Stromal cell of bone marrow (primary cell): ENCODE measurements around the gene GNG7.
"Not testable (repeated sequence)": the region's sequence is repeated elsewhere in the genome, so short reads cannot be mapped to it uniquely, and the experiment has no call there.

Experiments
- DNase-seq: peaks from one replicate; pipeline ENCODE4 v3.0.0-alpha.2; 2012; ENCODE audit warnings: low read depth

Gene GNG7

DNA sequence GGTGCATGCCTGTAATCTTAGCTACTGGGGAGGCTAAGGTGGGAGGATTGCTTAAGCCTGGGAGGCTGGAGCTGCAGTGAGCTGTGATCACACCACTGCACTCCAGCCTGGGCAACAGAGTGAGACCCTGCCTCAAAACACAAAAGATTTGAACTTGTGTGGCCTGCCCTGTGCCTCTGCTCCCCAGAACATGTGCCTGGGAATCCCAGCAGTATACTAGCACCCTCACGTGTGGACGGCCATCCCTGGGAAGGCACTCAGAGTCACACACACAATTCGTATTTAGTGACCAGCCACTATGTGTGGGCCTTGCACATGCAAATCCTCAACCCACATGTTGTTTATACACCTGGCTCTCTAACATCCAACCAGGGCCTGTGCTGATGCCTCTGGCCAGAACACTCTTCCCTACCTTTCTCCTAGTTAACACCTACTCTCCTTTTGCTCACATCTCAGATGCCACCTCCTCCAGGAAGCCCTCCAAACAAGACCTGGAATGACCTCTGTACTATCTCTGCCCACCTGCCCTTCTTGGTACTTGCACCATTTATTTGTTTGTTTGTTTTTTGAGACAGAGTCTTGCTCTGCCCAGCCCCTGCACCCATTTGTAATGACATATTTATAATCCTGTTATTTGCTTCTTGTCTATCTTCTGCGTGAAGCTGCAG, 218.9 kb downstream of the GNG7 start:
- no peak for DNase-seq

DNA sequence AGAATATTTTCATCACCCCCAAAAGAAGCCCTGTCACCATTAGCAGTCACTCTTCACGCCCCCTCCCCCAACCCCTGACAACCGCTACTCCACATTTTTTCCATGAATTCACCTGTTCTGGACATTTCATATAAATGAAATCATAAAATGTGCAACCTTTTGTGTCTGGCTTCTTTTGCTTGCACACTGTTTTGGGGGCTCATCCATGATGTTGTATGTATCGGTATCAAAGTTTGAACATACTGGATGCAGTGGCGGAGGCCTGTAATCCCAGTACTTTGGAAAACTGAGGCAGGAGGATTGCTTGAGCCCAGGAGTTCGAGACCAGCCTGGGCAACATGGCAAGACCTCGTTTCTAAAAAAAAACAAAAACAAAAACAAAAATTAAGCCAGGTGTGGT, 219.4 kb downstream of the GNG7 start:
- DNase-seq: no peak

DNA sequence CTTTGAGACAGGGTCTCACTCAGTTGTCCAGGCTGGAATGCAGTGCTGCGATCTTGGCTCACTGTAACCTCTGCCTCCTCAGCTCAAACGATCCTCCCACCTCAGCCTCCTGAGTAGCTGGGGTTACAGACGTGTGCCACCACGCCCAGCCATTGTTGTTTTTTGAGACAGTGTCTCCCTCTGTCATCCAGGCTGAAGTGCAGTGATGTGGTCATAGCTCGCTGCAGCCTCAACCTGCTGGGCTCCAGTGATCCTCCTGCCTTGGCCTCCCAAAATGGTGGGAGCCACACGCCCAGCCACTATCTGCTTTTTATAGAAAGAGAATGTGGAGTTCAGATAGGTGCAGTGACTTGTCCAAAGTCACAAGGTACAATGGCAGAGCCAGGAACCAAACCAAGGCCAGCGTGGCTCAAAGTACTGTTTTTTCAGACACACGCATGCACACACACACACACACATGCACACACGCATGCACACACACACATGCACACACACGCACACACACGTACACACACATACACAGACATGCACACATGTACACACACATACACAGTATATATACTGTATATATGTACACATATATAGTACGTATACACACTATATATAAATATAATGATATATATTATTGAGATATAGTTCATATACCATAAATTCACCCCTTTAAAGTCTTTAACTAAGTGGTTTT, 220.0 kb downstream of the GNG7 start:
- DNase-seq: no peak

DNA sequence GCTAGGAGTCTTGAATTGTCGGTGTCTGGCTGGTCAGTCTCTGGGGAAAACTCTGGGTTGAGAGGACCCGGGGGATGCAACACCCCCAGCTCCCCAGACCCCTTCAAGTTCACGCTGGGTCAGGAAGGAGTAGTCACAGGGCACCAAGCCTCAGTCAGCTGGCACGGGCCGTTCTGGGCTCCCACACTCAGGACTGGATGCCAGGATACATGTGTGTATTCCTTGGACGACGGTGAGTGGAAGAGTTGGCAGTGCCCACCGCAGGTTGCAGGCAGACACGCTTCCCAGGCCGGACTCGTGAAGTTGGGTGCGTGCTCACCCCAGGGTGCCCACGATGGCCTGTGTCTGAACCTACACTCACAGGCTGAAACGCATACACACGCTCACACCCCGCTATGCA, 221.0 kb downstream of the GNG7 start:
- no peak for DNase-seq

DNA sequence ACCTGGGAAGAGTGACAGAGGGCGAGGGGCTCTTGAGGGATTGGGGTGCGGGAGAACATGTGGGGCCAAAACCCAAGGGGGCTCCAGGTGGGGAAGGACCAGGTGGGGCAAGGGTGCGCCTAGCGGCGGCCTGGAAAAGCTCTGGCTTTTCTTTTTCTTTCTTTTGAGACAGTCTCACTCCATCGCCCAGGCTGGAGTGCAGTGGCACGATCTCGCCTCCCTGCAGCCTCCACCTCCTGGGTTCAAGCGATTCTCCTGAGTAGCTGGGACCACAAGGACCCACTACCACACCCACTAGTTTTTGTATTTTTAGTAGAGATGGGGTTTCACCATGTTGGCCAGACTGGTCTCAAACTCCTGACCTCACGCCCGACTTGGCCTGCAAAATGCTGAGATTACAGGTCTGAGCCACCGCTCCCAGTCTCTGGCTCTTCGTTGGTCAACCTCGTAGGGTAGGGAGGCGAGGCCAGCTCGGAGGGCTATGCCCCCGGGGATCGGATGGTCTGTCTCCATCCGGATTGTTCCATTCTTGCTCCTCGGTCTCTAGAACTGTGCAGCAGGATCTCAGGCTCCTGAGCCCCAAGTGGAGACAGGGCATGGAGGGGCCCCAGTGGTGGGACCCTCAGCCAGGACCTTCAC, 222.8 kb downstream of the GNG7 start:
- DNase-seq: no peak

DNA sequence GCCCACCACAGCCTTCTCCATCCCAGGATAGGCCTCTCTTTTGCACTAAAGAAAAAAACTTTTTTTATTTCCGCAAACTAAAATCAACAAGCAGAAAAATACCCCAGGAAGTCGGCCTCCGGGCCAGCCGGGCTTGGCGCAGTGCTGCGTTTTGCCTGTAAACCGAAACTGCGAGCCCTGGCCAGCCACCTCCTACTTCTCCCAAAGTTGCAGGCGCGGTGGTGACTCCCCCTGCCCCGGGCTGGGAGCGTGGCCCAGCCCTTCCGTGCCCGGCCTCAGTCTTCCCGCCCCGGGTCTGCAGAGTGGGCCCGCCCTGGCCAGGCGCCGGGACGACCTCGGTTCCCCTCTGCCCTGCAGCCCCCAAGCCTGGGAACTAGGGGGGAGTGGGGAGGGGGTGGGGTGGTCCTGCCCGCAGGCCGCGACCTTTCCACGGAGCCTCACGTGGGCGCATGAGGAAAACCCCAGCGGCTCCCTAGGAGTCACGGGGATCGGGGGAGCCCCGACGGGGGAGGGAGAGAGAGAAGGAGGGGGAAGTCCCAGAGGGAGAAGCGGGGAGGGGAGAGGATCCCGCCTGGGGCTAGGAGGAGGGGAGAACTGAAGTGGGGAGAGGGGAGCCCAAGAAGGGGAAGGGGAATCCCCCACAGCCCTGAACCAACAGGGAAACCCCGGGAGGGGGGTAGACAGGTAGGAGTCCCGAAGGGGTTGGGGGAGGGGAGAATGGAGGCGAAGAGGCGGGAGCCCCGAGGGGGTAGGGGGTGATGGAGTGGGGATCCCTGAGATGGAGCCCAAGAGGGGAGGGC, 223.5 kb downstream of the GNG7 start:
- no peak for DNase-seq

DNA sequence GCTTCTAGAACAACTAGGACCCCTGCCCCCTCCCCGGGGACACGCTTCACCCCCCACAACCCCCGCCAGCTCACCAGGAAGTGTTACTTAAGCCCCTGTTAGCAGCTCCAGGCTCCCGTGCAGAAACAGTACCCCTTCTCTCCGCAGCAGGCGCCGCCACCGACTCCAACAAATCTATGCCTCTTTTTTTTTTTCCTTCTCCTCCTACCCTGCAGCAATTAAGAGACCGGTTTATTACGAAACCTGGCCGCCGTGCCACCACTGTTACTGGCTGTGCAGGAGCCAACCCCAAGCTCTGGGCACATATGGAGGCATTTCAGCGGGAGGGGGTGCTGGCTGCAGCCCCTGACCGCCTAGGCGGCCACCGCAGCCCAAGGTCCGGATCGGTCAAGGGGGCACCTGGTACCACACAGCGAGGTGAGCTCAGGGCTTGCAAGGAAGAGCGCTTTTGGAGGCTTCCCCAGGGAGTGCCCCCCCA, 224.2 kb downstream of the GNG7 start:
- peak; percentile 64 for DNase-seq

DNA sequence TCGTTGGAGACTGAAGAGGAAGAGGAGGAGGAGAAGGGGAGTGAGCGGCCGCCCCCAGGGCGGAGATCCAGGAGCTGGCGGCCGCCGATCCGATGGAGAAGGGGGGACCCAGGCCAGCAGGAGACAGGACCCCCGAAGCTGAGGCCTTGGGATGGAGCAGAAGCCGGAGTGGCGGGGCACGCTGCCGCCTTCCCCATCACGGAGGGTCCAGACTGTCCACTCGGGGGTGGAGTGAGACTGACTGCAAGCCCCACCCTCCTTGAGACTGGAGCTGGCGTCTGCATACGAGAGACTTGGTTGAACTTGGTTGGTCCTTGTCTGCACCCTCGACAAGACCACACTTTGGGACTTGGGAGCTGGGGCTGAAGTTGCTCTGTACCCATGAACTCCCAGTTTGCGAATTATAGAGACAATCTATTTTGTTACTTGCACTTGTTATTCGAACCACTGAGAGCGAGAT, 224.7 kb downstream of the GNG7 start:
- no peak for DNase-seq

DNA sequence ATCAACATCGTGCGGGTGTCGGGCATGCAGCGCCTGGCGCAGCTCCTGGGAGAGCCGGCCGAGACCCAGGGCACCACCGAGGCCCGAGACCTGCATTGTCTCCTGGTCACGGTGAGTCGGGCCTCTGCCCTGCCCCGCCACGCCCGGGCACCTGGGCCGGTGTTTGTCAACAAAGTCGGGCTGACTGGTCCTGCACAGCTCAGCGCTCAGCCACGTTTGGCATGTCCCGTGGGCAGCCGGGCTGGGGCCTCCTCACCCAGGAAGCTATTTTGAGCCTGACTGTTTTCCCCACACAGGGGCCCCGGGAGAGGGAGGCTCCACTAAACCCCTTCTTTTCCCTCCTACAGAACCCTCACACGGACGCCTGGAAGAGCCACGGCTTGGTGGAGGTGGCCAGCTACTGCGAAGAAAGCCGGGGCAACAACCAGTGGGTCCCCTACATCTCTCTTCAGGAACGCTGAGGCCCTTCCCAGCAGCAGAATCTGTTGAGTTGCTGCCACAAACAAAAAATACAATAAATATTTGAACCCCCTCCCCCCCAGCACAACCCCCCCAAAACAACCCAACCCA, 225.3 kb downstream of the GNG7 start:
- no peak for DNase-seq

DNA sequence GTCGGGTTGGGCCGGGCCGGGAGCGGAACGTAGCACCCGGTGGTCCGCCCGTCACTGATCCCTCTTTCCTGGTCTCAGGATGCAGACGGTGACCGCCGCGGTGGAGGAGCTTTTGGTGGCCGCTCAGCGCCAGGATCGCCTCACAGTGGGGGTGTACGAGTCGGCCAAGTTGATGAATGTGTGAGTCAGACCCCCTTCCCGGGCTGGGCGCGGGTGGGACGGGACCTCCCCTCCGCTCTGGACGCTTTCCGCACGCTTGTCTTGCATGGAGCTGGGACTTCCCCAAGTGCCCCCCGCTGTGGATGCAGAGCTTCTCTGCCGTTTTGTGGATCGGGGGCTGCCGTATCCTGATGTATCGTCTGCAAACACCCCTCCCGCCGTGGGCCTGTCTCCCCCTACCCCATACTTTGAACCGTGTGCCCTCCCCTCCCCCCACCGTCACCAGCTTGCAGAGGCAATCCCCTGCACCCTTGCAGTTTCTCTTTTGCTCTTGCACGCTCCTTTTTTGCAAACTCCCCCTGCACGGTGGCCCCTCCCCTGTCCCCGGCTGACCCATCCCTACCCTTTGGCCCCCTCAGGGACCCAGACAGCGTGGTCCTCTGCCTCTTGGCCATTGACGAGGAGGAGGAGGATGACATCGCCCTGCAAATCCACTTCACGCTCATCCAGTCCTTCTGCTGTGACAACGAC, 225.9 kb downstream of the GNG7 start:
- no peak for DNase-seq

DNA sequence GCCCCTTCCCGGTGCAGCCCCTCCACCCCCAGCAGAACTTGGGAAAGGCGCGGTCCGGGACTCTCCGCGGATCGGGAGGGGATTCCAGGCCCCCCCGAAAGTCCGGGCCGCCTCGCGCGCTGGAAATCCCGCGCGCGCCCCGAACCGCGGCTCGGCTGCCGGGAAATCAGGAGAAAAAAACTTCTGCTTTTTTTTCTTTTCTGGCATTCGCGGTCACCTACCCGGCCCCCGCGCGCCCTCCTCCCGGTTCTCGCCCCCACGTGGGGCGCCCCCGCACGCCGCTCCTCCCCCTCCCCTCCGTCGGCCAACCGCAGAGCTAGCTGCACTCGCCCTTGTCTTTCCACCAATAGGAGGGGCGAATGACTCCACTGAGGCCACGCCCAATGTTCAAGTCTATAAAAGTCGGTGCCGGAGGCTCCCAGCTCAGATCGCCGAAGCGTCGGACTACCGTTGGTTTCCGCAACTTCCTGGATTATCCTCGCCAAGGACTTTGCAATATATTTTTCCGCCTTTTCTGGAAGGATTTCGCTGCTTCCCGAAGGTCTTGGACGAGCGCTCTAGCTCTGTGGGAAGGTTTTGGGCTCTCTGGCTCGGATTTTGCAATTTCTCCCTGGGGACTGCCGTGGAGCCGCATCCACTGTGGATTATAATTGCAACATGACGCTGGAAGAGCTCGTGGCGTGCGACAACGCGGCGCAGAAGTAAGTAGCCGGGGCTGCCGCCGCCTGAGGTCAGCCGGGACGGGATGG, 226.6 kb downstream of the GNG7 start, which contains the start of gene GADD45B:
Gene GADD45B, plus strand, starts transcription at position 426 of the 749 bp plus-strand sequence. Its CDS starts 232 bp downstream, at position 658.
- DNase-seq: peak; percentile 95

DNA sequence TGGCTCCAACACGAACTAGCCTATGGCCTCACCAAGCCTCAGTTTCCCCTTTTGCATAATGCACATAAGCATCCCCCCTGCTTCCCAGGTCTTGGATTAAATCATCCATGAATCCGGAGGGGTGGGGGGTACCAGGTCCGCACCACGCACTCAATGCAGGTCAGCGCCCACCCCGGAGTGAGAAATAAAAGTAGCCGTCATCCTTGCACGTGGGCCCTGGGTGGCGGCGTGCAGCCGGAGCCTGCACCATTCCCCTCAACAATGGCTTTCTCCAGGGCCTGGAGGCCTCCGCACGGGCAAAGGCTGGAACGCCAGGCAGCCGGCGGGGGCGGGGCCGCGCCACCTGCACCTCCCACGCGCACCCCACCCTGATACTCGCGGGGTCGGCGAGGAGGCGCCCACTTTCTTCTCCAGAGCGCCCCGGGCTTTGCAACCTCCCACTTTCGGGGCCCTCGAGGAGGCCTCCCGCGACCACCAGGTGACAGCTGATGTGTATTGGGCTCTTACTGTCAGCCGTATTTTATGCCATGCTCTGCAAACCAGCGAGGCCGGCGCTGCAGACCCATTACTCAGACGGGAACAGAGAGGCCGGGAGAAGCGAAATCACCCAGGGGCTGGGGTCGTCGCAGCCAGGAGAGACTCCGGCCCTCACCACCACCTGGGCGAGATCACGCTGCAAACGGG, 227.3 kb downstream of the GNG7 start:
- no peak for DNase-seq

DNA sequence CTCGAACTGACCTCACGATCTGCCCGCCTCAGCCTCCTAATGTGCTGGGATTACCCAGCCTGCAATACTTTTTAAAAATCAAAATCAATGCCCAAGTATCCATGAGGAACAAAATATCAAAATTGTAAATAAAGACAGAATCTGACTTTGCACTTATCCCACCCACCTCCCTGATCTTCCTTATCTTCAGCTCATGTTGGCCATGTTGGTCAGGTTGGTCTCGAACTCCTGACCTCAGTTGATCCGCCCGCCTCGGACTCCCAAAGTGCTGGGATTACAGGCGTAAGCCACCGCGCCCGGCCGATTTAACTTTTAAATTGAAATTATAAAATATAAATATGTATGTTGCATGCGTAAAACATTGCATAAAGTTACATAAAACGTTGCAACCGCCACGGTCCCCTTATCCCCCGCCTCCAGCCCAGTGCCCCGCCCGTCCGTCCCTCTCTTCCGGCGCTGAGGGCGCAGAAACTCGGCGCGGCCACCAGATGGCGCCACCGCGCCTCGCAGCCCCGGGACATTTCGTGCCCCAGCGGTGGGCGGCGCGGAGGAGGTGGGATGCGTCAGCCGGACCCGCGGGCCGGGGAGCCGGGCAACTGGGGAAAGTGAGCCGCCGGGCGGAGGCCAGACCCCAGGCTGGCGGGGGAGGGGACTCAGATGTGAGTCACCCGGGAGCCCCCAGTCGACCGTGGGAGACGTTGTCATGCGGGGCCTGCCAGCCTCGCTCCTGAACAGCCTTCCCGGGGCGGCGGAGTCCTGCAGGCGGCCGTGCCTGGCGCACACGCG, 228.1 kb downstream of the GNG7 start:
- peak; percentile 69 for DNase-seq

DNA sequence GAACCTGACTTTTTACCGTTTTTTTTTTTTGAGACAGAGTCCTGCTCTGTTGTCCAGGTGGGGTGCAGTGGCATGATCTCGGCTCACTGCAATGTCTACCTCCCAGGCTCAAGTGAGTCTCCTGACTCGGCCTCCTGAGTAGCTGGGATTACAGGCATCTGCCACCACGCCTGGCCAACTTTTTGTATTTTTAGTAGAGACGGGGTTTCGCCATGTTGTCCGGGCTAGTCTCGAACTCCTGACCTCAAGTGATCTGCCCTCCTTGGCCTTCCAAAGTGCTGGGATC, 232.6 kb downstream of the GNG7 start:
- DNase-seq: not testable (repeated sequence)

DNA sequence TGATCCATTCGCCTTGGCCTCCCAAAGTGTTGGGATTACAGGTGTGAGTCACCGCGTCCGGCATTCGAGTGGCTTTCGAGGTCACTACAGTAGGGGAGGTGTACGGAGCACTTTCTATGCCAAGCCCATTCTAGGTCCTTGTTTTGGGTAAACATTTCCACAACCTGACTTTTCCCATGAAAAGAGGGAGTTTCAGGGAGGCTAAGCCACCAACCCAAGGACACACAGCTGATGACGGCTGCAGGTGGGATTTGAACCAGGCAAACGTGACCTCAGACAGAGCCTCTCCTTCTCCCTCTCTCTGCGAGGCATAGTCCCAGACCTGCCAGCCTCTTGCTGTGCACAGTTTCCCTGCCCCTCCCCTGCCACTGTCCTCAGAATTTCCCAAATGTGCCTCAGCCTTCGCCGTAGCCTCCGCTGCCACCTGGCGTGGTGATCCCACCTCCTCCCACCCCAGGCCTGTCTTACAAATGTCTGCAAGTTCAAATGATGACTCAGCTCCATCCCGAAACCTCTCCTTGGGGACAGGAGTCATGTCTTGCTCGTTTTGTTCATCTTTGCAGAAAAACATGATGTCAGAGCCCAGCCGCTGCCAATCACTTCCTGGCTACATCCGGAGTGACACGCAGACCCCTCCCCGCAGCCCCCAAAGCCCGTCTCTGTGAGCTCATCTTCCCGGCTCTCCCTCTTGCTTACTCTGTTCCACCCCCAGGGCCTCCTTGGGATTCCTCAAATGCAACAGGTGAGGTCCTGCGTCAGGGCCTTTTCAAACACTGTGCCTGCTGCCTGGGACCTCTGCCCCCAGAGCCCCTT, 233.2 kb downstream of the GNG7 start:
- peak; percentile 86 for DNase-seq

DNA sequence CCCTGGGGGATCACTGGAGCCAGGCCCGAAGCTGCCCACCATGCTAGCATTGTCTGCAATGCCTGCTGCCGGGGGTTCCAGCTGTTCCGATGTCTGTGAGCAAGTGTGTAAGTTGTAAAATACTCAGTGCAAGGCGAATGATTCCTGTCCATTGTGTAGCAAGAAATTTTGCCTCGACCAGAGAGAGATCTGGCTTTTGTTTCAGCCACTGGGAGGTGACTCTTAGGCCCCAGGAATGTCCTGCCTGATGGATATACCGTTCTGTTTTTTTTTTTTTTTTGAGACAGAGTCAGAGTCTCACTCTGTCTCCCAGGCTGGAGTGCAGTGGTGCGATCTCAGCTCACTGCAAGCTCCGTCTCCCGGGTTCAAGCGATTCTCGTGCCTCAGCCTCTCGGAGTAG, 233.9 kb downstream of the GNG7 start:
- no peak for DNase-seq

DNA sequence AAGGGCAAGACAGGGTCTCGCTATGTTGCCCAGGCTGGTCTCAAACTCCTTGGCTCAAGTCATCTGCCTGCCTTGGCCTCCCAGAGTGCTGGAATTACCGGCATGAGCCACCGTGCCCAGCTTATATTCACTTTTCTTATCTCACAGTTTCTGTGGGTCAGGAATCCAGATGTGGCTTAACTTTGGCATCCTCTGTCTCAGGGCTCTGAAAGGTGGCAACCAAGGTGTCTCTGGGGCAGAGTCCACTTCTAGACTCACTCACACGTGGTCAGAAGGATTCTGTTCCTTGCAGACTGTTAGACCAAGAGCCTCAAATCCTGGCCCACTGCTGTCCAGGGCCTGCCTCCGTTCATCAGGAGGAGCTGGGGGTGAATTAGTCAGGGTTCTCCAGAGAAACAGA, 238.1 kb downstream of the GNG7 start:
- no peak for DNase-seq

DNA sequence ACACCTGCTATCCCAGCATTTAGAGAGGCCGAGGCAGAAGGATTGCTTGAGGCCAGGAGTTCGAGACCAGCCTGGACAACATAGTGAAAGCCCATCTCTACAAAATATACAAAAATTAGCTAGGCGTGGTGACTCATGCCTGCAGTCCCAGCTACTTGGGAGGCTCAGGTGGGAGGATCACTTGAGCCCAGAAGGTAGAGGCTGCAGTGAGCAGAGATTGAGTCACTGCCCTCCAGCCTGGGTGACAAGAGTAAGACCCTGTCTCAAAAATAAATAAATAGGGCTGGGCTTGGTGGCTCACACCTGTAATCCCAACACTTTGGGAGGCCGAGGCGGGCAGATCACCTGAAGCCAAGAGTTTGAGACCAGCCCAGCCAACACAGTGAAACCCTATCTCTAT, 238.8 kb downstream of the GNG7 start:
- not testable (repeated sequence) for DNase-seq
